GM21367 (cell line): ENCODE results near the gene FOXI3.

Experiments used
- ATAC-seq: cut with Tn5 transposase; IDR thresholded peaks from one replicate; pipeline ENCODE4 v1.9.1; 2021; ENCODE audit not compliant: unreplicated experiment

Gene FOXI3

DNA sequence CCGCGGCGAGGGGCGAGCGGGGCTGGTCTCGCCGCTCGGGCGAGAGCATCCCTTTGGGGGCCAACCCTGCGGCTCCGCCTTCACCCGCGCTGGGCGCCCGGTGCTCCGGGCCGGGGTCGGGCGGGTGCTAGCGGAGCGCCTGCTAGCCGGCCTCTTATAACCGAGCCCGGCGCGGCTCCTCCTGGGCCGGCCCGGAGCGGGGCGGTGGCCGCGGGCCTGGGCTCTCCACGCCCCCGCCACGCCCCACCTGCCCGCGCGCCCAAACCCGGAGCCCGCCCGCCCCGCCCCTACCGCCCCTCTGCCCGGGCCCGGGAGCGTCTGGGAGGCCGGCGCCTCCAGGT, at the start of gene FOXI3:
FOXI3 (minus strand) TSS at position 129 of the 341 bp plus-strand sequence. CDS start 158 bp downstream, outside the sequence.
- no peak for ATAC-seq

DNA sequence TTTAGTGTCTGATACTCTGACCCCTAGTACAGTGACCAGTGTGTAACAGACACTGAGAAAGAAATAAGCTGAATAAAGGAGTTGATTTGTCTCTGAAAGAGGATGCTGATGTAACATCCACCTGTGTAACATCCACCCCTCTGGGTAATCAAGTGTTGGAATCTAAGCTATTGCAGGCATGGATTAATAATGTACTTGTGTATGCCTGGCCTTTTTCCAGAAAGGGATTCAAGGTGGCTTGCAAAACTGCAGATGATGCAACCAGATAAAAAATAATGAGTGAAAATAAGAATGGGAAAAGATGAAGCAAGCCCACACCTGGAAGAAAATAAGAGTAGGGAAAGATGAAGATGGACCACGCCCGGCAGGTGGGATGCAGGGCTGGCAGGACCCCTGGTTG, 48.2 kb upstream of the FOXI3 start:
- no peak for ATAC-seq

DNA sequence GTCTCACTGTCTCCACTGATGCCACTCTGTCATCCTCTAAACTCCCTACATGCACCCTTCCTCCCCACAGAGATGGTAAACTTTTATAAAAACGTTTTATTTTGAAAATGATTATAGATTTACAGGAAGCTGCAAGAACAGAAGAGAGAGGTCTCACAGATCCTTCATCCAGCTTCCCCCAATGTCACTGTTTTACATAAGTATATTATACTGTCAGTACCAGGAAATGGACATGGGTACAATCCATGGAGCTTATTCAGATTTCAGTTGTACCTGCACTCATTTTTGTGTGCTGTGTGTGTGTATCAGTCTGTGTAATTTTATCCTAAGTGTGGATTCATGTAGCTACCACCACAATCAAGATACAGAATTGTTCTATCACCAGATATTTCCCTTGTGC, 46.7 kb upstream of the FOXI3 start:
- no peak for ATAC-seq

DNA sequence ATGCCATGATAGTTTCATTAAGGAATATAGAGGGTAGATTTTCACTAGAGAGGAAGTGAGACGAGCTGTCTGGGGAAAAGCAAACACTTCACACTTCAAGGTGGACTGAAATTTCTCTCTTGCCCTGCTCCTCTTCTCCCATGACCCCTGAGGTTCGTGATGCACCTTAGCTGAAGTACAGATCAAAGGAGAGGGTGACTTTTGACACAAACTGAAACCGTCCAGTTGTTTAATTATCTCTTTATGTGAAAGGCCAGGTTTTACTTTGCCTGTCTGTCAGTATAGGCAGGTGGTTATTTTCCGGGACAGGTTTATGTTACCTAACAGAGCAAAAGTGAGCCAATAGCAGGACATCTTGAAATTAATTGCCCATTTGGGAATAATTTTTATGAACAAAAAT, 41.0 kb upstream of the FOXI3 start:
- ATAC-seq = no peak

DNA sequence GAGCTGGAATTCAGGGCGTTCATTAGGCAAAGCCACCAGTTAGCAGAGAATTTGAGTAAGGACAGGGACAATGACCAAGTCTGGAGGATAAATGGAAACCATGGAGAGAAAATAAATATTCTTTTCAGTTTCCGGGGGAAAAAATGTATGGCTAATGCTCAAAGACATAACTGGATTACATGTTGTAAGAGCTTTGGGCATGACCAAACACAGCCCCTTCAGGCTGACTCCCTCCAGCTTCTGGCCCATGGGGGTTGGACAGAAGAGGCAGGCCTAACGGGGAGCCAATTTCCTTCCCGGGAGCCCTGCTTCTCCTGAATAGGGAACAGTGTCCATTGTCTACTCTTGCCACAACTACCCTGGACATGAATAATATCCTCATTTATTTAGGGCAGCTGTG, 39.5 kb upstream of the FOXI3 start:
- no peak for ATAC-seq

DNA sequence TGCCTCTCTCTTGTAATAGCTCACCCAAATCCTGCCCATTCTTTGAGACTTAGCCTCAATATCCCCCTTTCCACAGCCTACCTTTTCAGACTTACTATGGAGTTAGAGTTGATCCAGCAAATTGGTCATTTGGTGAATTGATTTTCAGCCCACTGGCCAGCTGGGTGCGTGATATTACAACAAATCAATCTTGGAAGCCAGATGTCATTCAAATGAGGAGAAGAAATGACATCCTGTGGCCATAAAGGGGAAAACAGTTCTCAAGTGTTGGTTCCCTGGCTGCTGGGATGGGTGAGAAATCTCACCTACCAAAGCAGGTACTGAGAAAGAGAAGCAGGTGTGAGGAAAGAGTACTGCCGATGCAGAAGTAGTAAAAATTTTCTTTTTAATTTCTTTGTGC, 36.7 kb upstream of the FOXI3 start:
- ATAC-seq = no peak

DNA sequence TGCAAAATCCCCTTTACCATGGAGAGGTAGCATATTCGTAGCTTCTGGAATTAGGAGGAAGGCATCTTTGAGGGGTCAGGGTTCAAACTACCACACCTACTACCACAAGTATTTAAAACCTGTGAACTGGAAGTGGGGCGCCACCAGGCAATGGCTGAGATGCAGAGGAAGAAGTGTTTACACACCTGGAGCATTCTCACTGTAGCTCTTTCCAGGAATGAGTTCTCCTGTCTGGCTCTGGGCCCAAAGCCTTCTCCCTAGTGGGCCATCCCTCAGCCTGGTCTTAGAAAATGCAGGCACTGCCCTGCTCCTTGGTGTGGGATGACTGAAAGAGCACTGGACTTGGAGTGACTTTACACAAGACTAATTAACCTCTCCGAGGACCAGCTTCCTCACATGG, 30.7 kb upstream of the FOXI3 start:
- no peak for ATAC-seq

DNA sequence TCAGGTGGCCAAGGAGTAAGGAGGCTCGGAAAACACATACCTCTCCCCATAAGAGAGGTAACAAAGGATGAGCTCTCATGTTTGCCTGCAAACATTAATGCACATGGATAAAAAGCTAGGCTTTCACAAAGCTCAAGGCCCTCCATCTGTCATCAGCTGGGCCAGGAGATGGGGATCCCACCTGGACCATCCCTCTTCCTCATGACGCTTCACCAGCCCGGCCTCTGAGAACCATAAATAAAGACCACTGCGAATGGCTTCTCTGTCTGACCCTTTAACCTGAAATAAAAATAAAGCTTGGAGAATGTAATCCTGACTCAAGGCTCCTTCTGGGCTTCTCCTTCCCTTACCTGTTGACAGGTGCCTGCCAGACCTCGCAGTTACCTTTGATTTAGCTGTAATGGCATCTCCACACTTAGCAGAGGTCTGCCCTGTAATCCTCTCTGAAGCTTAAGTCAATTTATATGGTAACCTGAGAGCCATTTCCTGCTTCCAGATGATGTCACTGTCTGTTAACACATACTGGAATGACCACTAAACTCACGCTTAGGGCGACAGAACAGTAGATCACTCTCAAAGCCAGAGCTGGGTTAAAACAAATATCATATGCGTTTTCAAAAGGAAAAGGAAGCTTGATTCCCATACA, 29.3 kb upstream of the FOXI3 start:
- no peak for ATAC-seq

DNA sequence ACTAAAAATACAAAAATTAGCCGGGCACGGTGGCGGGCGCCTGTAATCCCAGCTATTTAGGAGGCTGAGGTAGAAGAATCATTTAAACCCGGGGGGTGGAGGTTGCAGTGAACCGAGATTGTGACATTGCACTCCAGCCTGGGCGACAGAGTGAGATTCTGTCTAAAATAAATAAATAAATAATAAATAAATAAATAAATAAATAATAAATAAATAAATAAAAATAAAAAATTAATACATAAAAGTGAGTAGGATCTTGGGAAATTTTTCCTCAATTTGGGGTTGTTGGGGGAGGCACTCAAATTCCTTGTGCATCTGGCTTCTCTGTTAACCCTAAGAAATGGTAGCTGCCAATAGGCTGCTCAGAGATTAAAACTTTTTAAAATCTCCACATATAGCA, 20.3 kb upstream of the FOXI3 start:
- no peak for ATAC-seq

DNA sequence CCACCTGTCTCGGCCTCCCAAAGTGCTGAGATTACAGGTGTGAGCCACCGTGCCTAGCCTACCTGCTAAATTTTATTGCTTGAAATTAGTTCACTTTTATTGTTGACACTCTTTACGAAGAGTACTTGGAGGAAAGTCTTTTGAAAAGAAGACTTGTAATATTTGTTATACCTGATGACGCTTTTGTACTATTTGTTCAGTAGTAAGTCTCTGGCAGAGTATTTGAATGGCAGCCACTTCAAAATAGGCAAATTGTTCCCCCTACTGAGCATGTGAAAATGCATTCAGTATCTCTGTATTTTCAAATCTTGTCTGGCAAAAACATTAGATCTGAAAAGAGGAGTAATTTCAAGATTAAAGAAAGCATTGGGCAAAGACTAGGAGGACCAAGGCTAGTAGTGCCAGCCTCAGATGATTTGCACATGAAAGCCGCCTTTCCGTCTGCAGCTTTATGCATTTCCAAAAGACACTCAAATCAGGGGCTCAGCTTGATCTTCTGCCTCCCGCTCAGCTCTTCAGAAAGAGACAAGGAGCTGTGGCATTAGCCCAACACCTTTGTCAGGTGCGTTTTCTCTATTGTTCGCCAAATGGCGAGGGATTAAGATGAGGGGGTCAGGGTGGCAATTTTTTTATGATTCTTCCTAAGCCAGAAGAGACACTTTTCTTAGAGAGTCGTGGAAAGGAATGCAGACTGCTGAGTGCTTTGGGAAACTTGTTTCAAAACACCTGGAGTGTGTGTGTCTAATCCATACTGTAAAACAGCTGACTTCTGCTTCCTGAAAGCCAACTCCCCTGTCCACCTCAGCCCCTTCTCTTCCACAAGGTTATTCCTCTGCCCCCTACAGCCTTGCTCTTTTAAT, 18.8 kb upstream of the FOXI3 start:
- ATAC-seq = no peak

DNA sequence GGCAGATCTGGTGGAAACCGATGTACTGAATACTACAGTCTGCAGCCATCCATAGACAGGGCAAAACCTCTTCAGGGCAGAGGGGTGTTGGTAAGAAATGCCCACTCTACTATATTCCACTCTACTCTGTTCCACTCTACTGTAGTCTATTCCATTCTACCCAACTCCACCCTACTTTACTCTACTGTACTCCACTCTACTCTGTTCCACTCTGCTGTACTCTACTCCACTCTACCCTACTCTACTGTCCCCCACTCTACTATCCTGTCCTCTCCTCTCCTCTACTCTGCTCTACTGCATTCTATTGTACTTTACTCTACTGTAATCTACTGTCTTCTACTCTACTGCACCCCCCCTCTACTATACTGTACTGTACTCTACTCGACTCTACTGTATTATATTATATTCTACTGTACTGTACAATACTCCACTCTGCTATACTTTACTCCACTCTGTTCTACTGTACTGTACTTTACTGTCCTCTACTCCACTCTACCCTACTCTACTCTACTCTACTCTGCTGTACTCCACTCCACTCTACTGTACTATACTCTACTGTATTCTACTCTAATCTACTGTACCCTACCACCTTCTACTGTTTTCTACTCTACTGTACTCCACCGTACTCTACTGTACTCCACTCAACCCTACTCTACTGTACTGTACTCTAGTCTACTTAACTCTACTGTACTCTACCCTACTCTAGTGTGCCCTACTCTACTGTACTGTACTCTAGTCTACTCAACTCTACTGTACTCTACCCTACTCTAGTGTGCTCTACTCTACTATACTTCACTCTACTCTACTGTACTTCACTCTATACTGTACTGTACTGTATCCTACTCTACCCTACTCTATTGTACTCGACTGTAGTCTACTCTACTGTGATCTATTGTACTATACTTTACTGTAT, 17.0 kb upstream of the FOXI3 start:
- no peak for ATAC-seq

DNA sequence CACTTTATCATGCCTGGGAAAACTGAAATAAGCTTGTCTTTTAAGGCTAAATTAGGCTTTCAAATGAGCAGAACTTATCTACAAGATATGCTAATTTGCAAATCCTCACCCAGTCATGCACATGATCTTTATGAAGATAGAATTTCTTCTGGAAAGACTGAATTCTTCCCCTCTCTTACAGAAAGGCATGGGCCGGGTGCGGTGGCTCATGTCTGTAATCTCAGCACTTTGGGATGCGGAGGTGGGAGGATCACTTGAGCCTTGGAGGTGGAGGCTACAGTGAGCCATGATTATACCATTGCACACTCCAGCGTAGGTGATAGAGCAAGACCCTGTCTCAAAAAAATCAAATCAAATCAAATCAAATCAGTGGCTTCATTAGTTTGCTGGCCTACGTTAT, 11.7 kb upstream of the FOXI3 start:
- ATAC-seq = no peak

DNA sequence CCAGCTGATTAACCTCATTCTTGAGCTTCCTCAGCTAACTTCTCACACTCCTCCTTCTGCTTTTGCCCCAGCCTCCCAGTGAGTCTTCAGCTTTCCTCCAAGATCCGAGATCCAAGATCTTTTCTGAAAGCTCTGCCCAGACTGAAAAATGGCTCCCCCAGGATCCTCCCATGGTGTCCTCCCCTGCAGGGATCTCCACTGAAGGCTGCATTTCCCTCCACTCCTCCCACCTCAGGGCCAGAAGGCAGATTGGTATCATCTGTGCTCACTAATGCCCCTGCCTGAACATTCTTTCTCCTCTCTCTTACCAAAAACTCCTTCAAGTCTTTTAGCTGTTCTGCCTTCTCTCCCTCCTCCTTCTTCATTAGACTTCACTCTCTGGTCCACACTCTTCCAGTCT, 6.1 kb upstream of the FOXI3 start:
- ATAC-seq = no peak

DNA sequence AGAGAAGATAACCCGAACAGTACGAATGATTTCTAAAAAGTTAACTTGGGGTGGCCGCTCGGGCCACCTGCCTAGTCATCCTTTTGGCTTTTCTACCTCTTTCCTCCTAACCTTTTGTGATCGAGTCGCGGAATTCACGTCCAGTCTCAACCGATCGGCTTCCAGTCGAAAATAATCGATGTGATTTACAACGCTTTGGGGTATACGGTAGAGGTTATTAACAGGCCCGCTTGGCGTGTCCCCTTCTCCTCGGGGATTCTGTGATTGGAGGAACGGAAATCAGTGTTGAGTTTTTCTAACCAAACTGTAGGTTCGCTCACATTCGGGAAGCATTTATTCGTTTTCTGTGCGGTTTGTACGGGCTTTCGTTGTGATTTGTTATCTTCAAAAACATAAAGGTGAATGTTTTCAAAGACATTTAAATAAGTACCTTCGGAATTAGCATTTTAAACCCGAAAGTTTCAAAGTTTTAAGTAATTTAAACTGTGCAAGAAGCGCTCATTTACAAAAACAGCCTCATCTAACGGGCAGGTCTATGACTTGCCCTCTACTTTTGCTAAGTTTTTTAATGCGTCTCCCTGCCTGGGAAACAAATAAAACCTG, 588 bp upstream of the FOXI3 start:
- ATAC-seq = no peak

DNA sequence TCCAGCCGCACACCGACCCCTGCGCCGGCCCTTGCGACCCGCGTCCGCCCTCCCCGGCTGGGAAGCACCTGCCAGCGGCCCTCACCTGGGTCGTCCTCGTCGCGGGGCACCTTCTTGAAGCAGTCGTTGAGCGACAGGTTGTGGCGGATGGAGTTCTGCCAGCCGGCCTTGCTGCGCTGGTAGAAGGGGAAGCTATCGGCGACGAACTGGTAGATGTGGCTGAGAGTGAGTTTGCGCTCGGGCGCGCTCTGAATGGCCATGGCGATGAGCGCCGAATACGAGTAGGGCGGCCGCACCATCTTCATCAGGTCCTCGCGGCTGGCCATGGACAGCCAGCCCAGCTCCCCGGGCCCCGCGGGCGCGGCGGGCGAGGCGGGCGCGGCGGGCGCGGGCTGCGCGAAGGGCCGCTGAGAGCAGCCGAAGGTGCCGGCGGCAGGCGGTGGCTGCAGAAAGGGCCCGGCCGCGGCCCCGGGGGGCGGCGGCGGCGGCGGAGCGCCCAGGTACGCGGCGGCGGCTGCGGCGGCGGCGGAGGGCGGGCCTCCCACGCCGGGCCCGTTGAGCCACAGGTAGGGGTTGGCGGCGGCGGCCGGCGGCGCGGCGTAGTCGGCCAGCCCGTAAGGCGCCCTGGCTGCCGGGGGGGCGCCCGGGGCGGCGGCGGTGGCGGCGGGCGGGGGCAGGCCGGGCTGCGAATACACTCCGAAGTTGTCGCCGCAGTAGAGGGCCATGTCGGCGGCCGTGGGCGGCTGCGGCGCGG, 505 bp downstream of the FOXI3 start:
- ATAC-seq = no peak

DNA sequence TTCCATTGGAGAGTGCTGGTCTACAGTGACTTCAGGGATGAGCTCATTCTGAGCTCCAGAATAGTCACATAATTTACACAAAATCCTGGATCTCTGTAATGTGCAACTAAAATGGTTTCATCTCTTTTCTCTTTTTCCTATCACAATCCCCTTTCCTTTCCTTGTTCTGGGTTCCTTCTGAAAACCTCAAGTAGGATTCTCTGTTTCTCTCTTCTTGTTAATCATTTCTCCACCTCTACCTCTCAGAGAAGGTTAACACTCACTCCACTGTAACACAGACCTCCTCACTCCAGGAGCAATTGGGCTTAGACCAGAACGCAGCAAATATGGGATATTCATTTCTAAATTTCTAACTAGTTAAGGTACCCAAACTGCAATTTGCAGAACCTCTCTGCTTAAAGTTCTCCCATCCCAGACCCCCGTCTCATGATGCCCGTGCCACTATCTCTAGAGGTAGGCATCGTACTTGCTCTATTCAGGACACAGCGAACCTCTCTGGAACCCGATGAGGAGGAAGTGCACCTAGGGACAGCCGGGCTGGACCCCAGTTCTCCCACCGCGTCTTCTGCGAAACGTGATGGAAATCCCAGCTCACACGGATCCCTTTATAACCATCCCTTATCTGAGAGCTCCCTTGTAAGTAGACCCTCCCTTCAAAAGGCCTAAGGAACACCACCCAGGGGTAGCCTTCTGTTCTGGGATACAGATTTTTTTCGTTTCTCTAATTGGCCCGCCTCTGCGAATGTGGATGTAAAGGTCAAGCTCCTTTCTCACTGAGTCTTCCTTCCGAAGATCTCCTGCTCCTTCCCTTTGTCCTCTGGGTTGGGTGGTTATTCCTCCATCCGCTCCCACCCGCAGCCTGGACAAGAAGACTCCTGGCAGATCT, 1.3 kb downstream of the FOXI3 start:
- ATAC-seq = no peak

DNA sequence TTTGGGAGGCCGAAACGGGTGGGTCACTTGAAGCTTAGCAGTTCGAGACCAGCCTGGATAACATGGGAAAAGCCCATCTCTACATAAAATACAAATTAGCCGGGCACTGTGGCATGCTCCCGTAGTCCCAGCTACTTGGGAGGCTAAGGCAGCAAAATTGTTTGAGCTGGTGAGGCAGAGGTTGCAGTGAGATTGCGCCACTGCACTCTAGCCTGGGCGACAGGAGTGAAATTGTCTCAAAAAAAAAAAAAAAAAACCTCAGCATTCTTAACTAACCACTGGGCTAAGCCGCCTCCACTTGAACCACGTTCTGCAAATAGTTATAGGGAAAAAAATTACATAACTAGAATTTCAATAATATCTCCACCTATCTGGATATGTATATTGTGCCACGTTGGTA, 2.3 kb downstream of the FOXI3 start:
- no peak for ATAC-seq

DNA sequence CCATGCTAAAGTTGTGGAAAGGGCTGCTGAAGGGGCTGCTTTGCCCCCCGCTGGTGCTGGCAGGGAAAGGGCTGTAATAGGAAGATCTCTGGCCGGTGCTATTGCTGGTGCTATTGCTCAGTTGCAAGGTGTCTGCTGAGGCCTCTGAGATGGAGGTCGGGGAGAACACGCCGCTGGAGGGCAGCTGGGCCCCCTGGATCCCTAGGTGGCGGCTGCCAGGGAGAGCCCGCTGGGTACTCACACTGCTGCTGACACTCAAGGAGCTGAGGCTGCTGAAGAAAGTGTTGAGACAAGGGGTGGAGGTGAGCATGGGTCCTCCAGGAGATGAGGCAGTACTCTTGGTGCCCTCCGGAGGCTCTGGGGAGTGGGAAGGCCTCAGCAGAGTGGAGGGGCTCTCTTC, 4.2 kb downstream of the FOXI3 start:
- no peak for ATAC-seq

DNA sequence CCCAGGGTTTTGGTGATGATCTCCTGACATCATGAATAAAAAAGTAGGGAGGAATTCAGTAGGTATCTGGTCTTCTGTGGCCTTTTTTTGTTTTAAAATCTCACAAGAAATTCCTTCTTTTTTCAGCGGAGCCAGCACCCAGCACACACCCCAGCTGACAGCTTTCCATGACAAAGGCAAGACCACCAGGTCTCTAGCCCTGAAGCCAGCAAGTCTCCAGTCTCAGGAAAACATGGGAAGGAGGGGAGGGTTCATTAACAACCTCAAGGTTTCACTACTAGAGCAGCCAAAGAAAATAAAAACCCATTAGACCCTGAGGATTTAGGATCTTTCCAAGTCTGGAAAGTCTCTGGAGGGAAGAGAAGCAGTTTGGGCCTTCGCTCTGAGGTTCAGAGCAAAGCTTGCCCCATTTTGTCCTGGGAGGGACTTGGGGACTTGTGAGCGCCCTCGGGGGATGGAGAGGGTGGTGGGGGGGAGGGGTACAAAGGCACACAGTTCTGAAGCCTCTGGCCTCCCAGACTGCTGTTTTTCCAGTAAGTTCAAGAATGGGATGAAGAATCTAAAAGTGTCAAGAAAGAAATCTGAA, 9.0 kb downstream of the FOXI3 start:
- ATAC-seq = no peak
